ENCODE data around the gene ROR2.
A peak's percentile ranks its signal among the peaks of the same experiment; 100 is the strongest.
"Not testable (repeated sequence)": the region's sequence is repeated elsewhere in the genome, so short reads cannot be mapped to it uniquely, and the experiment has no call there.

ROR2 gene

GRCh38 chr9:91949946-91950664 lies at the start of gene ROR2:
Gene ROR2 (minus strand): TSS chr9:91950228.
- peak within 1 kb of the TSS; percentile 50 for H3K4me3 Mint-ChIP-seq

GRCh38 chr9:91995000-91995655 lies 45.1 kb upstream of the ROR2 start:
- Mint-ChIP-seq H3K36me3 (ENCODE audit: low read depth) (no peaks in the 10 kb centered on the region), H3K4me1 (ENCODE audit: low read depth) (no peaks in the 10 kb centered on the region), H3K27ac (no peak overlapping the region), H3K4me3 (no peak overlapping the region), H3K9me3 (no peaks in the 10 kb centered on the region), H3K27me3 (peaks cover 30% of the 10 kb centered on the region)
- no peak for DNase-seq

More at GRCh38 chr9:91949946-91950664, at the start of gene ROR2:
- H3K27ac Mint-ChIP-seq, result no peak within 1 kb of the TSS
- no peaks in the 10 kb centered on the region for H3K36me3 Mint-ChIP-seq (ENCODE audit: low read depth)
- H3K9me3 Mint-ChIP-seq, result no peaks in the 10 kb centered on the region
- peak; percentile 73 for DNase-seq
- H3K27me3 Mint-ChIP-seq, result peaks cover 74% of the 10 kb centered on the region
- H3K4me1 Mint-ChIP-seq (ENCODE audit: low read depth), result peaks cover 7% of the 10 kb centered on the region

GRCh38 chr9:91994422-91994821 lies 44.4 kb upstream of the ROR2 start:
- Mint-ChIP-seq H3K4me3 (no peak overlapping the region), H3K9me3 (no peaks in the 10 kb centered on the region), H3K27me3 (peaks cover 28% of the 10 kb centered on the region), H3K36me3 (ENCODE audit: low read depth) (no peaks in the 10 kb centered on the region), H3K27ac (no peak overlapping the region), H3K4me1 (ENCODE audit: low read depth) (no peaks in the 10 kb centered on the region)
- no peak for DNase-seq

DNA sequence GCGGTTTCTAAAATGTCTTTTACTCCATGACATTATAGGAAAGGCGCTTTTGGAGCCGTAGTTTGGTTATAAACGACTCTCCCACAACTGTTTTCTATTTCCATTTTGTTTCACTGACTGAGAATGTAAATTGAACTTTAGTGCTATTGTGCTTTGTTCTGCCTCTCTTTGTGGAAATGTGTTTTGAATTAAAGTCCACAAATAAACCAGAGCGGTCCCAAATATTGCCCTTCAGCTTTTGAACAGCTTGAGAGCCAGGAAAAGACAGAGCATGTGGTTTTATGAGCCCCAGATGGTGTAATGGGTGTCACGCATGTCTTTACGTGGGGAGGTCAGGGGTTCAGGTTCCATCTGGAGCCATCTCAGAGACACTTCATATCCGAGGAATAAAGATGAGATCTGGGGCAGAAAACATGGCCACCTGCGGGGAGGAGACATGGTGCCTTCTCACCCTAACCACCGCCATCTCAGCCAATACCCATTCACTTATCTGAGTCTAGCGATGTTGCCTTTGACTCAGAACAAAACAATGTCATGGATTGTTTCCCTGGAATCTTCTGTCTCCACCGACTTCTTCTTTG lies 42.5 kb upstream of the ROR2 start:
- peaks cover 23% of the 10 kb centered on the region for H3K27me3 Mint-ChIP-seq
- H3K36me3 Mint-ChIP-seq (ENCODE audit: low read depth), result no peaks in the 10 kb centered on the region
- H3K9me3 Mint-ChIP-seq, result no peaks in the 10 kb centered on the region
- H3K27ac Mint-ChIP-seq, result no peak overlapping the region
- no peaks in the 10 kb centered on the region for H3K4me1 Mint-ChIP-seq (ENCODE audit: low read depth)
- H3K4me3 Mint-ChIP-seq, result no peak overlapping the region
- DNase-seq, result no peak

DNA sequence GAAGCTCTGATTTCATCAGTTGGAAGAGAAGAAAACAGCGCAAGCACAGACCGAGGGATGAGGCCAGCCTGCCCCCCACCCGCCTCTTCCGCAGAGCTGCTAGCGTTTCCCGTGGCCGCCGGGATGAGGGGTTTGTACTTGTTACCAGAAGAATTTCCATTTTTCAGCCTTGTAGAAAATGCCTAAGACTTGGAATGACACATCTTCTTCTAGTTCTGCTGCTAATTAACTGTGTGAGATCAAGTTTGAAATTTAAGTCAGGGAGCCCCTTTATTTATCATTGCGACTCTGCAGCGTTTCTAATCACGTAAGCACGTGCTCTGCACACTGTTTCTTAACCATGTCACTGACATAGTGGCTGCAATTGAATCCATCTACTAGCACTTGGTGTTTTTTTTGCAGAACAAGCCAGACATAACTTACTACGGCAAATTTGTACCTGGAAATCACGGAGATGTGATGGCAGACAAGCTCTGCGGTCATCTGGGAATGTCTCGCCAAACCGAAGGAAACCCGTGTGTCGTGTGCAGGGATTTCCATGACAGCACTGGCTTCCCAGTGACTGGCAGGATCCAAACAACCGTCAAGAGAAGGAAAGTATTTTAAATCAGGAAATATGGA lies 41.8 kb upstream of the ROR2 start:
- Mint-ChIP-seq H3K36me3 (ENCODE audit: low read depth) (no peaks in the 10 kb centered on the region), H3K4me1 (ENCODE audit: low read depth) (no peaks in the 10 kb centered on the region), H3K9me3 (no peaks in the 10 kb centered on the region), H3K27me3 (peaks cover 23% of the 10 kb centered on the region), H3K27ac (no peak overlapping the region), H3K4me3 (no peak overlapping the region)
- DNase-seq, result no peak

DNA sequence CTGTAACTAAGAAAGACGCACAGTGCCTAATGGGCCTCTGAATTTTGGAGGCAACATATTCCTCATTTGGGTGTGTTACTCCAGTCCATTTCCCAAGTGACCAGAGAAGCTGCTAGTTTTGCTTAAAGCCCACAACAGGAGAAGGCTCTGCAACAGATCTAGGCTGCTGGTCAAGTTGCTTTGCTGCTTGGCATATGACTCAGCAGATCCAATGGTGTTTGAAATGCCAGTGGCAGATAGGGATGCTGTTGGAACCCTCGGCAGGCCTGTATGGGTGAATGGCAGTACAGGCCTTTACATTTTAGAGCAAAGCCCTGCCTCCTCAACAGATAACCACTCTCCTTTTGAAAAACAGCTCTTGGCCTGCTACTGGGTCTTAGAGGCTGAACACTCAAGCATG lies 36.2 kb upstream of the ROR2 start:
- Mint-ChIP-seq H3K4me1 (ENCODE audit: low read depth) (no peaks in the 10 kb centered on the region), H3K9me3 (peaks cover 2% of the 10 kb centered on the region), H3K27me3 (peaks cover 22% of the 10 kb centered on the region), H3K4me3 (no peak overlapping the region), H3K27ac (no peak overlapping the region), H3K36me3 (ENCODE audit: low read depth) (no peaks in the 10 kb centered on the region)
- DNase-seq, result no peak

DNA sequence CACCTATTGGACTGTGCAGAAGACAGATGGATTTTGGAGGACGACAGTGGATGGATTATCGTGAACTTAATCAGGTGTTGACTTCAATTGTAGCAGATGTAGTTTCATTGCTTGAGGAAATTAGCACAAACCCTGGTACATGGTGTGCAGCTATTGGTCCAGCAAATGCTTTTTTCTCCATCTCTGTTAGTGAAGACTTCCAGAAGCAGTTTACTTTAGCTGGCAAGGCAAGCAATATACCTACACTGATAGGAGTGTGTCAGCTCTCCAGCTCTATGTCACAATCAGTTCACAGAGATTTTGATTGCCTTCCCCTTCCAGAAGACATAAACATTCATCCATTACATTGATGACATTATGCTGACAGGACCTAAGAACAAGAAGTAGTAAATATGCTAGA lies 35.7 kb upstream of the ROR2 start:
- Mint-ChIP-seq H3K36me3 (ENCODE audit: low read depth) (no peaks in the 10 kb centered on the region), H3K4me3 (no peak overlapping the region), H3K9me3 (peaks cover 6% of the 10 kb centered on the region), H3K27ac (no peak overlapping the region), H3K27me3 (peaks cover 22% of the 10 kb centered on the region), H3K4me1 (ENCODE audit: low read depth) (no peaks in the 10 kb centered on the region)
- DNase-seq, result no peak

GRCh38 chr9:91978740-91979414 lies 28.8 kb upstream of the ROR2 start:
- Mint-ChIP-seq H3K4me1 (ENCODE audit: low read depth) (no peaks in the 10 kb centered on the region), H3K36me3 (ENCODE audit: low read depth) (no peaks in the 10 kb centered on the region), H3K27me3 (peaks cover 19% of the 10 kb centered on the region), H3K27ac (no peak overlapping the region), H3K9me3 (peaks cover 6% of the 10 kb centered on the region), H3K4me3 (no peak overlapping the region)
- DNase-seq, result no peak

- not testable (repeated sequence) for H3K4me1 Mint-ChIP-seq (ENCODE audit: low read depth); H3K9me3 Mint-ChIP-seq
Observed at GRCh38 chr9:91975254-91975653, 25.2 kb upstream of the ROR2 start.

DNA sequence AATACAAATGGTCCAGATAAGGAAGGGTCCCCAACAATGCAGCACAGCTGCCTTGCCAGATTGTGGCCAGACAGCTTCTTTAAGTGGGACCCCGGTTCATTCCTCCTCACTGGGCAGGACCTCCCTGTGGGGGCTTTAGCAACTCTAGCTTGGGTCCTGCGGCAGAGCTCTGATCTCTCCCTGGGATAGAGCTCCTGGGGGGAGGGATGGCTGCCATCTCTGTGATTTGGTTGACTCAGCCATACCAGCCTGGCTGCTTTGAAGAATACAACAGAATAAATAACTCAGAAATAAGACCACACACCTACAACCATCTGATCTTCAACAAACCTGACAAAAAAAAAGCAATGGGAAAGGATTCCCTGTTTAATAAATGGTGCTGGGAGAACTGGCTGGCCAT lies 22.7 kb upstream of the ROR2 start:
- Mint-ChIP-seq H3K27ac (no peak overlapping the region), H3K36me3 (ENCODE audit: low read depth) (no peaks in the 10 kb centered on the region), H3K27me3 (peaks cover 43% of the 10 kb centered on the region), H3K4me3 (no peak overlapping the region), H3K9me3 (no peaks in the 10 kb centered on the region), H3K4me1 (ENCODE audit: low read depth) (no peaks in the 10 kb centered on the region)
- no peak for DNase-seq

More at GRCh38 chr9:91975254-91975653, 25.2 kb upstream of the ROR2 start:
- not testable (repeated sequence) for H3K27ac Mint-ChIP-seq; H3K36me3 Mint-ChIP-seq (ENCODE audit: low read depth); DNase-seq; H3K4me3 Mint-ChIP-seq
- peaks cover 33% of the 10 kb centered on the region for H3K27me3 Mint-ChIP-seq

DNA sequence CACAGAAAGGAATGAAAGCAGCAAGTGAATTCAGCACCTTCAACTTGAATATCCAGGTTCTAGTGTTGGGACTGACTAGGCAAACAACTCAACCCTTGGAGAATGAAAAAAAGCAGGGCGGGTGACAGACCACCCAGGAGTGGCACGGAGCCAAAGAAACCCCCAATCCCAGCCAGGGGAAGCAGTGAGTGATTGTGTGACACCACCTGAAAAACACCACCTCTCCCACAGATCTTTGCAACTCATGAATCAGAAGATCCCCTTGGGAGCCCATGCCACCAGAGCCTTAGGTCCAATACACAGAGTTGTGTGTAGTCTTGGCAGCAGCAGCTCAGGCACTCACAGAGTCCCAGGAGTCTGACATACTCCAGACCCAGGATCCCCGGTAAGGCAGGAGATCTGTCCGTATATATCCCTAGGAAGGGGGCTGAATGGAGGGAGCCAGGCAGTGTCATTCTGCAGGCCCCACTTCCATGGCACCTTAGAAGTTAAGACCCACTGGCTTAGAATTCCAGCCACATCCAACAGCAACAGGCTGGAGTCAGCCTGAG lies 22.1 kb upstream of the ROR2 start:
- no peak for DNase-seq
- Mint-ChIP-seq H3K4me3 (no peak overlapping the region), H3K36me3 (ENCODE audit: low read depth) (no peaks in the 10 kb centered on the region)

GRCh38 chr9:91967259-91967658 lies 17.2 kb upstream of the ROR2 start:
- no peak overlapping the region for H3K4me3 Mint-ChIP-seq
- no peaks in the 10 kb centered on the region for H3K9me3 Mint-ChIP-seq
- H3K4me1 Mint-ChIP-seq (ENCODE audit: low read depth), result no peaks in the 10 kb centered on the region
- no peak for DNase-seq
- no peak overlapping the region for H3K27ac Mint-ChIP-seq
- peaks cover 52% of the 10 kb centered on the region for H3K27me3 Mint-ChIP-seq
- no peaks in the 10 kb centered on the region for H3K36me3 Mint-ChIP-seq (ENCODE audit: low read depth)

More for the DNA sequence above, 22.1 kb upstream of the ROR2 start:
- H3K4me1 Mint-ChIP-seq (ENCODE audit: low read depth), result no peaks in the 10 kb centered on the region
- no peaks in the 10 kb centered on the region for H3K9me3 Mint-ChIP-seq
- no peak overlapping the region for H3K27ac Mint-ChIP-seq
- H3K27me3 Mint-ChIP-seq, result peaks cover 47% of the 10 kb centered on the region

- no peak for DNase-seq
- H3K4me1 Mint-ChIP-seq (ENCODE audit: low read depth), result no peaks in the 10 kb centered on the region
- no peak overlapping the region for H3K27ac Mint-ChIP-seq
- H3K27me3 Mint-ChIP-seq, result peaks cover 45% of the 10 kb centered on the region
- no peaks in the 10 kb centered on the region for H3K36me3 Mint-ChIP-seq (ENCODE audit: low read depth)
- no peak overlapping the region for H3K4me3 Mint-ChIP-seq
- H3K9me3 Mint-ChIP-seq, result peaks cover 5% of the 10 kb centered on the region
Observed at GRCh38 chr9:91966503-91966902, 16.5 kb upstream of the ROR2 start.

DNA sequence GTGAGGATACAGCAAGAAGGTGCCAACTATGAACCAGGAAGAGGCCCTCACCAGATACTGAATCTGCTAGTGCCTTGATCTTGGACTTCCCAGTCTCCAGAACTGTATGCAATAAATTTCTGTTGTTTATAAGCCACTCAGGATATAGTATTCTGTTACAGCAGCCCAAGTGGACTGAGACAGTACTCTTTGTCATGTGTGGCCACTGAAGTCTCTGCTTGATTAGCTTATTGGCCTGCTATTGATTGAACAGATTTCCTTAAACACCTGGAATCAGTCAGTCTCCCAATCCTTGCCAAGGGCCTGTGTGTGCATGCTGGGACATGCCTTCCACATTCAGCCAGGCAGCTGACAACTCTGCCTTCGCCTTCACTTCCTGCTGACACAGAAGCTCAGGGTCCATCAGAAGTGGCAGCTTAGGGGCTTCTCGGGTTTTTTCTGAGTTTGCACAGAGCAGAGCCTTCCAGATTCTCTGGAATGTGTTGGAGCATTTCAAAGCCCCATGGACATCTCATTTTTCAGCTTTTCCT lies 13.7 kb upstream of the ROR2 start:
- Mint-ChIP-seq H3K4me1 (ENCODE audit: low read depth) (no peaks in the 10 kb centered on the region), H3K27me3 (peaks cover 27% of the 10 kb centered on the region), H3K27ac (no peak overlapping the region), H3K4me3 (no peak overlapping the region), H3K9me3 (peaks cover 11% of the 10 kb centered on the region), H3K36me3 (ENCODE audit: low read depth) (no peaks in the 10 kb centered on the region)
- DNase-seq, result no peak
